Measurements from ENCODE around the gene LZTR1.

LZTR1 gene

DNA sequence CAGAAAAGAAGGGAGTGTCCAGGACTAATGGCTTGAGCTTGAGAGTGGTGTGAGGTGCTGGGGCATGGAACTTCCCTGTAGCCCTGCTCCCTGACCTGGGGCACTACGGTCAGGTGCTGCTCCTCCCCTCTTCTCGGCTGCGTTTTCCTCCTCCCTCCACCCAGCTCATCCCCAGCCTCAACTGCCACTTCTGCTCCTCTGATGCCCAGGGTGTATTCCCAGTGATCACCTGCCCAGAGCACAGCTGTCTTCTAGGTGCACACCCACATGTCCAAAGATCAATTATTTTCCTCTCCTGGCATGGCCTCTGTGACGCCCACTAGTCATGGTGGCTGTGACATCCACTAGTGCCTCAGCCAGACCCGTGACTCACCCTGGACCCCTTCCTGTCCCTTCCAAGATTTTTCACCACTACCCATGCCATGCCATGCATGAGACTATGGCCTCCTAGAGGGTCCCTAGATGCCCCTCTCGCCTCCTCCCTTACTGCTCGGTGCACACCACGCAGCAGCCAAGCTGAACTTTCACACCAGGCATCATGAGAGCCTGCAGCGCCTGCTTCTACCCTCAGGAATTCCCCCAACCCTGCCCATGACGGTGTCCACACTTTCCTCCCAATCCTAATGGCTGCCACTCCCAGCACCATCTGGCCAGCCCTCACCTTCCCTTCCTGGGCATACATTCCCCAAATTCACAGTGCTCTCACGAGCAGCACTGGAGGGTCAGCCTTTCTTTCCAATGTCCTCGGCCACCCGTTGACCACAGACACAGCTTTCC is 34.7 kb downstream of the LZTR1 start:
- no peak for FAIRE-seq

DNA sequence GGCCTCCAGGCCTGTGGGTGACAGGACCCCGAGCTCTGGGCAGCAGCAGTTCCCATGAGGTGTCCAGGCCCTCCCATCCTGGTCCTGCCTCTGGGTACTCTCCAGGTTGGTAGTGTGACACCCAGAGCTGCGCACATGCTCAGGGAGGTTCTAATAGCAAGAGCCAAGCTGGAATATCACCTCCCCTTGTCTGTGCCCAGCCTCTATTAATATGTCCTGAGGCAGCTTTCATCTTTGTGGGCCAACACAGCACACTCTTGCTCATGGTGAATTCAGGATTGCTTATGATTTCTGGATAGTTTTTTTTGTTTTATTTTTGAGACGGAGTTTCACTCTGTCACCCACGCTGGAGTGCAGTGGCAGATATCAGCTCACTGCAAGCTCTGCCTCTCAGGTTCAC is 36.2 kb downstream of the LZTR1 start:
- no peak for FAIRE-seq

DNA sequence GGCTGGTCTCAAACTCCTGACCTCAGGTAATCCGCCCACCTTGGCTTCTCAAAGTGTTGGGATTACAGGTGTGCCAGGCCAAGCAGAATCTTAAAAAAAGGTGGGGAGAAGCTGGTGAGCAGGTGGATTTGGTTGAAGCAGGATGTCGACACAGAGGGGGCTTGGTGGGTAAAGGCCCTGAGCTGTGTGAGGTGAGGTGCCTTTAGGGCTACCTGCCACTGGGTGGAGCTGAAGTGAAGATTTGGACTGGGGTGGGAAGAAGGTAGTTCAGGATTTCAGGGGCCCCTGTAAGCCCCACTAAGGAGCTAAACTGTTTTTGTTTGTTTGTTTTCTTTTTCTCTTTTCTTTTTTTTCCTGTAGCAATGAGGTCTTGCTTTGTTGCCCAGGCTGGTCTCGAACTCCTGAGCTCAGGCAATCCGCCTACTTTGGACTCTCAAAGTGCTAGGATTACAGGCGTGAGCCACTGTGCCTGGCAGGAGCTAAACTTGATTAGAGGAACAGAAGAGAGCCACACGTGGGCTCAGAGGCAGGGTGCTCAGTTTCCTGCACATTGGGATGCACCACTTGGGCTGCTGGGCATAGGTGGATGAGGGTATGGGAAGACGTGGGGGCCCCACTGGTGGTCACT is 38.8 kb downstream of the LZTR1 start:
- FAIRE-seq = no peak

DNA sequence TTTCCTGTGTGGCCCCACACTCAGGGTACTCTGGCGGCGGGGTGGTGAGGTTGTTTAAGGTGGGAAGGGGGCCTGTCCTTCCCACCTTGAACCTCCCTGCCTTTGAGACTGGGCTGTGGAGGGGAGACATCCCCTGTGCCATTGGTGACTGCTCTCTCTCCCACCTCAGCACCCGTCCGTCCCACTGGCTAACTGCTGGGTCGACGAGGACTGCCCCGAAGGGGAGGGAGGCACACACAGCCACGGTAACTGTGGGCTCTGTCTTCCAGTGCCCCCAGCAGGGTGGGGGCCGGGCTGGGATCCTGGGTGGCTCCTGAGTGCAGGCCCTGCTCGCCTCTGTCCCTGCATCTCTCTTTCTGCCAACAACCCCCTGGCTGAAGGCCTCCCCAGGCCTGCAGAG is 40.4 kb downstream of the LZTR1 start:
- no peak for FAIRE-seq

DNA sequence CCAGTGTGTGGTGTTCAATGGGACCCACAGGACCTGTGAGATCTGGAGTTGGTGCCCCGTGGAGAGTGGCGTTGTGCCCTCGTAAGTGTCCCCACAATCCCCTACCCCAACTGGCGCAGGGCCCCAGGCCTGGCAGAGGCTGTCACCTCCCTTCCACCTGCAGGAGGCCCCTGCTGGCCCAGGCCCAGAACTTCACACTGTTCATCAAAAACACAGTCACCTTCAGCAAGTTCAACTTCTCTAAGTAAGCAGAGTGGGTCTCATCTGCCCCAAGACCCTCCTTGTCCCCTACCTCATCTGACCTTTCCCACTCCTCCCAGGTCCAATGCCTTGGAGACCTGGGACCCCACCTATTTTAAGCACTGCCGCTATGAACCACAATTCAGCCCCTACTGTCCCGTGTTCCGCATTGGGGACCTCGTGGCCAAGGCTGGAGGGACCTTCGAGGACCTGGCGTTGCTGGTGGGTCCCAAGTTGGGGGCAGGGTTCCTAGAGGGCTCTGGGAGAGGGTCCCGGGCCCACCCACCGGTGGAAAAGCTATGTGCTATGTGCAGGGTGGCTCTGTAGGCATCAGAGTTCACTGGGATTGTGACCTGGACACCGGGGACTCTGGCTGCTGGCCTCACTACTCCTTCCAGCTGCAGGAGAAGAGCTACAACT is 41.0 kb downstream of the LZTR1 start:
- no peak for FAIRE-seq

DNA sequence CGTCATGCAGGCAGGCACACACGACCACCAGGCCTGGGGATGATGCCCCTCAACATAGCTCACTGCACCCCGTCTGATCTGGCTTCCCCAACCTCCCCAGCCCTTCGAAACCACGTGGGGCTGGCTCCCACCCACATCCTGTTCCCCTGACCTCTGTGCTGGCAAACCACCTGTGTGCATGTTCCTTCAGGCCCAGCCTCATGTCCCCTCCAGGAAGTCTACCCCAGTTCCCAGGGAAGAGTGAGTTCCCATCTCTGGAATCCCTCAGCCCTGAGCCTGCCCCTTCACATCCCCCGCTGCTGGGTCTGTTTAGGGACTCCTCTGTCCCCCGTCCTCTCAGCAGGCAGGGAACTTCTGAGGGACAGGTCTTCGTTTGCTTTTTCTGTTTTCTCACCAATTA is 43.2 kb downstream of the LZTR1 start:
- no peak for FAIRE-seq

DNA sequence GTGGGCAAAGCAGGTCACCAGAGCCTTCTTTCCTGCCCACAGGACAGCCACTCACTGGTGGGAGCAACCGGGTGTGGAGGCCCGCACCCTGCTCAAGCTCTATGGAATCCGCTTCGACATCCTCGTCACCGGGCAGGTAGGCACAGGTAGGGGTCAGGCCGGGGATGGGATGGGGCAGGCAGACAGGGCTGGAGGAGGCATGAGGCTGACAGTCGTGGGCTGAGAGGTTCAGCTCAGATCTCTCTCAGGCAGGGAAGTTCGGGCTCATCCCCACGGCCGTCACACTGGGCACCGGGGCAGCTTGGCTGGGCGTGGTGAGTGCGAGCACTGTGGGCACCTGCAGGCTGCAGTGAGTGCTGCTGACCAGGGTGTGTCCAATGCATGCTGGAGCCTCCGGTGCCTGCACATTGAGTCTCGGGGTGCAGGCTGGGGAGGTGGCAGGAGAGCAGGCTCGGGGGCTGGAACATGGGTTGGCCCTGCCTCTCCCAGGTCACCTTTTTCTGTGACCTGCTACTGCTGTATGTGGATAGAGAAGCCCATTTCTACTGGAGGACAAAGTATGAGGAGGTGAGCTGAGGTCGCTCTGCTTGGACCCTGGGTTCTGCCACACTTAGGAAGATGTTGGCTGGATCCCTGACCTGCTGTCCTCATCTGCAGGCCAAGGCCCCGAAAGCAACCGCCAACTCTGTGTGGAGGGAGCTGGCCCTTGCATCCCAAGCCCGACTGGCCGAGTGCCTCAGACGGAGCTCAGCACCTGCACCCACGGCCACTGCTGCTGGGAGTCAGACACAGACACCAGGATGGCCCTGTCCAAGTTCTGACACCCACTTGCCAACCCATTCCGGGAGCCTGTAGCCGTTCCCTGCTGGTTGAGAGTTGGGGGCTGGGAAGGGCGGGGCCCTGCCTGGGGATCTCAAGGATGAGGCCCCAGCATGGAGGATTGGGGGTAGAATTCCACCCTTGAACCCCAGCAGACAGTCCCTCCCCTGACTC is 44.0 kb downstream of the LZTR1 start:
- no peak for FAIRE-seq

DNA sequence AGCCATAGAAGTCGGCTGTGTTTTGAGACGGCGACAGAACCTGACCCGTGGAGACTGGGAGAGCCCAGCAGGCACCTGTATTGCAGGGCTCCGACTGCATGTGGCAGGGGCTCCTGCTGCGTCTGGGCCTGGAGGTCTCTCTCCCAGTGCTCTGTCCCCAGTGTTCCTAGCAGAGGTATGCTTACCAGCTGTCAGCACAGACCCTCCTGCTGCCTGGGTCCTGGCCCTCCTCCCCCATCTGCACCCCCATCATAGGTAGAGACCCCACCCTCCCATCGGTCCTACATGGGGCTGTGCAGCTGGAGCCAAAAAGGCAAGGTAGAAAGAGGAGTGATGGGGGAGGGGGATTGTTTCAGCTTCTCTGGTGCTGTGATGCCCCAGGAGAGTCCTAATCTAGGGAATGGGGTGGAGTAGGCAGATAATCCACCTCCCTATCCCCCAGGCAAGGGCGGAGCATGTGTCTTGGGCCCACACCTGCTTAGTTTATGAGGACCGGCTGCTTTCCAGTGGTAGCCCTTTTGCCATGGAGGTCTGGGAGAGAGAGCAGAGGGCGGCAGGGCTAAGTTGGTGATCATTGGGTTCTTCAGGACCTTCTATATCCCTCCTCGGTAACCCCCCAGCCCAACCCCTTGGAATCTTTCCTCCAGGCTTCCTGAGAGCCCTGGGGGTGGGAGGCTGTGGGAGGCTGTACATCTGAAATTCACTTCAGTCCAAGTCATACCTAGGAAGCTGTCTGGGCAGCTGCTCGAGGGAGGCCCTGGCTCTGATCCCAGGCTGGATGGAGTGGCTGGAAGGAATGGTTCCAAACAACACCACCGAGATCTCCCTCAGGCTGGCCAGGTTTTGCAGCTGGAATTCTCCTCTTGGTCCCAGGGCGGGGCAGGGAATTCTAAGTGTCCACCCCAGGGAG is 44.9 kb downstream of the LZTR1 start:
- FAIRE-seq = no peak

DNA sequence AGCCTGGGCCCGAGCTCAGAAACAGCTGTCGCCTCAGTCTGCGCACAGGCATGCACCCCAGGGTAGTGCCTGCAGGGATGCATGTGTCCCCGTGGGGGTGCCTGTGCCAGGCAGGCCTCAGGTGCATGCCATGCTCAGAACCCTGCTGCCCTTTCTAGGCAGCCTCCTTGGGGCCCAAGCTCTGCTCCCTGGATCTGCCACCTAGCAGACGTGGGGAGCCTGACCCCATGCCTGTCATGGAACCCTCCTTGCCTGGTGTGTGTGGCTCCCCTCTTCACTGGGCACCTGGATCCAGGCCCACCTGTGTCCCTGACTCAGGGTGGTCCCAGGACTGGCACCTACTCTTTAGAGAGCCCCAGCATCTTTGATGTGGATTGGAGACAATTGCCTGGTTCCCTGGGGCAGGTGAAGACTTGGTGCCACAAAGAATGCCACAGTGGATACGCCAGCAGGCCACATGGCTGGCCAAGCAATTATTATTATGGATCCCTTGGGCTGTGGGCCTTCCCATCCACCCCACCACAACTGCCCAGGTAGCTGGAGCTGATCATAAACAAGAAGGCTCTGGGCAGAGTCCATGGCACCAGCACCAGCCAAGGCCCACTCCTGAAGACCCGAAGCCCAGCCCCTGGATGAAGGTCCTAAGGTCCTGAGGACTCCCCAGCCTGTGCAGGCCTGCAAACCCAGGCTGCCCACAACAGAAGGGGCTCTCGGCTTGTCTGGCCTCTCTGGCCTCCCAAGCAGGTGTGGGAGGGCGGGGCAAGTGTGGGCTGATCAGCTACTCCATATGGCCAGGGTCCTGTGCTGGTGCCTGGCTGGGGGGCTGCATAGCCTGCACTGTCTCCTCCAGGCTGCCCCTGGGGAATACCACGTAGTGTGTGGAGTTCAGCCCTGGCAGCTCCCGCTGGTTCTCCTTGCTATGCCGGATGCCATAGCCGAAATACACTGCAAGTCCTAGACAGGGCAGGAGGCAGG is 46.5 kb downstream of the LZTR1 start:
- no peak for FAIRE-seq

DNA sequence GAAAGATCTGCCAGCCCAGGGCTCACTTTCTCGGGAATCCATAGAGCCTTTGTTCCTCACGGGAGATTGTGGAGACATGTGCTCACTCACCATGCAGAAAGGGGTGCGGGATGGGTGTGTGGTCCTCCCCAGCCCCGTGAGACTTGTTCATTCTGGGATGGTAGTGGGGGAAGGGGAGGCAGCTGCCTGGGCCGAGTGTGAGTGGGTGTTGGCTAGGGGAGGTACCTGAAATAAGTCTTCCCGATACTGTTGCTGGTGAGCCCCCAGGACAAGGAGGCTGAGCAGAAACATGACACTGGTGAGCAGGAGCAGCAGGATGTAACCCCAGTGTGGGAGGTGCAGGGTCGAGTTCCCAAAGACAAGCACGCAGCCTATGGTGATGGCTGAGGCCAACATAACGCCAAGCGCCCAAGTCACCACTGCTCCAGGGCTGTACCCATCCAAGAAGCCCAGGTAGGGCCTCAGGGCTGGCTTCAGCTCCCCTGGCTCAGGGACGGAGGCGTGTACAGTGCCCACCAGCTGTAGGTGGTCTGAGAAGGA is 47.5 kb downstream of the LZTR1 start:
- FAIRE-seq = no peak

DNA sequence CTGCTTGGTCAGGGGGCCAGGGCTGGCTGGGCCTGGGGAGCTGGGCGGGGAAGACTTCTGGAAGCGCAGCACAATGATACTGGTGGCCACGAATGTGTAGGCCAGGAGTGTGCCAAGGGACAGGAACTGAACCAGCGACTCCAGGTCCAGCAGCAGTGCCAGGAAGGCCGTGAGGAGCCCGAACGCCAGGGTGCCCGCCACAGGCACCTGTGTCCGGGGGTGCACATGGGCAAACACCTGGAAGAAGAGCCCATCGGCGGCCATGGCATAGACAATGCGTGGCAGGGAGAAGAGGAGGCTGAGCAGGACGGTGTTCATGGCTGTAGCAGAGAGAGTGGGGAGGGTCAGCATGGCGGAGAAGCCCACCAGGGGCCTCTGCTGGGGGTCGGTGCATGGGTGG is 47.9 kb downstream of the LZTR1 start:
- FAIRE-seq = no peak

DNA sequence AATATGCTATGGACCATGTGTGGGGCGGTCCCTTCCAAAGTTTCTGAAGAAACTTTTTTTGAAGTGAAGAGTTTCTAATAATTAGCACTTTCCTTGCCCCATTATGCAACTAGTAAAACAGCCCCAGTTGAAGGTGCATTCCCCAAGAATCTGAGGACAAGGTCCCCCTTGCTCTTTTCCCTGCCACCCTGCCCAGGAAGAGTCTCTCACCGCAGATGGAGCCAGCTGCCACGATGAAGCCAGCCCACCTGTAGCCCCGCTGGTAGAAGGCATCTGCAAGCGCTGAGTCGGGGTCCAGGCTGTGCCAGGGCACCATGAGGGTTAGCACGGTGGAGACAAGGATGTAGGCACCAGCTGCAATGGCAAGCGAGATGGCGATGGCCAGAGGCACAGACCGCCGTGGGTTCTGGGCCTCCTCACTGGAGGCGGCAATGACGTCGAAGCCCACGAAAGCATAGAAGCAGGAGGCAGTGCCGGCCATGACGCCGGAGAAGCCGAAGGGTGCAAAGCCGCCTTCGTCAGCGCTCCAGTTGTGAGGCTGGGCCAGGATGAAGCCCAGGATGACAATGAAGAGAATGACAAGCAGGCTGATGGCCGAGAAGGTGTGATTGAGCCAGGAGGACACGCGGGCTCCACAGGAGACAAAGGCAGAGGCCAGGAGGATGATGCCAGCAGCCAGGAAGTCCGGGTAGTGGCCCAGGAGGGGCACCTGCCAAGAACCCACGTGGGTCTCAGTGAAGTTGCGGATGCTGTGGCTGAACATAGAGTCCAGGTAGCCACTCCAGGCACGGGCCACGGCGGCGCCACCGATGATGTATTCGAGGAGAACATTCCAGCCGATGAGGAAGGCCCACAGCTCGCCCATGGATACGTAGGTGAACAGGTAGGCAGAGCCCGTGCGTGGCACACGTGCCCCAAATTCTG is 48.8 kb downstream of the LZTR1 start:
- no peak for FAIRE-seq

DNA sequence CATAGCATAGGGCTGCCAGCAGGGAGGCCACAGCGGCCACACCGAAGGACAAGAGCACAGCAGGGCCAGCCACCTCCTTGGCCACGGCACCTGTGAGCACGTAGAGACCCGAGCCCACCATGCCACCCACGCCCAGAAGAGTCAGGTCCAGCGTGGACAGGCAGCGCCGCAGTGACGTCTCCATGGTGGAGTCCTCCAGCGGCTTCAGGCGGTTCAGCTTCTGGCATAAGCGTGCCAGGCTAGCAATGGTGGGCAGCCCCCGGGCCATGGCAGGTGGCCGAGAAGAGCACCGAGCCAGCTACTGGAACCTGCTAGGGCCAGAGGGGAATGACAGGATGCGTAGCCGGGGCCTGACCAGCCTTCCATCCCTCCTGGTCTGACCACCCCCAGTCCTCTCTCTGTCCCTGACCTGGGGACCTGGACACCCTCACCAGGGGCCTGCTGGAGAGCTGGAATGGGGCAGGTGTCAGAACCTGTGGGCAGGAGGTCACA is 49.5 kb downstream of the LZTR1 start:
- no peak for FAIRE-seq

DNA sequence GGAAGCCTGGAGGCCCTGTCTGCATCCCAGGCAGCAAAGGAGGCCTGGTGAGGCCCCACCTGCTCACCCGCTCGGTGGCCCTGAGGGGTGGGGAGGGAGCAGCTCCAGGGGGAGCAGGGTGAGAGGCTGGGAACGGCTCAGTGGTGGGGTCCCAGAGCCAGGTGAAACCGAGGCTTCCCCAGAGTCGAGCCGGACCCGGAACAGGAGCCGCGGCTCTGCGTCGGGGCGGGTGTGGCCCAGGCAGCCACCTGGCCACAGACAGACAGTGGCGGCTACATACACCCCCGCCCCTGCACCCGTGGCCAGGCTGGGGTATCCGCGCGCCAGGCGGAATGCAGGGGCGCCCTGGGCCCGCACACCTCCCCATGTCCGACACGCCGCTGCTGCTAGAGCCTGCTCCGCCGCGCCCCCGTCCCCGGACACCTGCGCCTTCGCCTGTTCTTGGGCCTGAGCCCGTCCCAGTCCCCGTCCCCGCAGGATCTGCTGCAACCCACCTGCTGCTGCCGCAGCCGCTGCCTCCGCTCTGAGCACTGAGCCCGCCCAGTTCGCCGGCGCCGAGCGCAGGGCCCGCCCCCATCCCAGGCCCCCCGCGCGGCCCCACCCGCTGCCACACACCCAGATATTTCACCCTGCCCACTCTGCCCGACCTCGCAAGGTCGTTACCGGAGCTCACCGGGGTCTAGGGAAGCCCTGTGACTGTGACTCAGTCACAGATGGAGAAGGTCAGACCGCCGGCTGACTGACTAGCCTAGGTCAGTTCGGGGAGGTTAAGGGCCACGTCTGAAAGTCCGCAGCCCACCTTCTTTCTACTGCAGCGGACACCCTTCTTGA is 50.2 kb downstream of the LZTR1 start, which contains the start of gene SLC7A4:
SLC7A4 (minus strand) TSS at position 525 of the 831 bp plus-strand sequence. CDS start 749 bp downstream, outside the sequence.
- no peak for FAIRE-seq

DNA sequence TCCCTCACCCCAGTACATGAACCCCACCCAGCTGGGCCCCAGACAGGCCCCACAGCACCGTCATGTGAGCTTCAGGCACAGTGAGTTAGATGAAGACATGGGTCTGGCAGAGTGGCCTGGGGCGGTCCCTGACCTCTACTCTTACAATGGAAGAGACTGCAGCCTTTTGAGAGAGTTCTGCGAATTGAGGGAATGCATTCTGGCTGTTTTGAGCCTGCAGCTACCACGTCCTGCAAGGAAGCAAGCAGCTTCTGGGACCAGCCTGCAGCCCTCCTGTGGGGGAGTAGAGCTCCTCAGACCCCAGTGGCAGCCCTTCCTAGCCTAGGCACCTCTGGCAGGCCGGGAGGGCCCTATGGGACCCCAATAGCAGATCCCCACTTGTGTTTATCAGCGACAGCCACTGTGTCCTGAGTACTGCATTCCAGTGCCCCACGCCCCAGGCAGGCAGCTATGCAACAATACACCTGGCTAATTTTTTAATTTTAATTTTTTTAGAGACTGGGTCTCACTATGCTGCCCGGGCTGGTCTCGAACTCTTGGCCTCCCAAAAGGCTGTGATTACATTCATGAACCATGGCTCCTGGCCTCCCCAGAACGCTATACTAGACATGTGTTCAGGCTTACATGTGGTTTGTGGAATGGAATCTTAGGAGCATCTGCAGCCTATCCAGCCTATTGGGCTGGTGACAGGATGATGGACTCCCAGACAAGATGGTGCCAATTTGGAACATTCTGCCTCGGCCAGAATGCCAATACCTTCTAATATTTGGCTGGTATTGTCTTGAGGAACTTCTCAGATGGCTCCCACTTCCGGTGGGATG is 51.0 kb downstream of the LZTR1 start:
- FAIRE-seq = no peak

DNA sequence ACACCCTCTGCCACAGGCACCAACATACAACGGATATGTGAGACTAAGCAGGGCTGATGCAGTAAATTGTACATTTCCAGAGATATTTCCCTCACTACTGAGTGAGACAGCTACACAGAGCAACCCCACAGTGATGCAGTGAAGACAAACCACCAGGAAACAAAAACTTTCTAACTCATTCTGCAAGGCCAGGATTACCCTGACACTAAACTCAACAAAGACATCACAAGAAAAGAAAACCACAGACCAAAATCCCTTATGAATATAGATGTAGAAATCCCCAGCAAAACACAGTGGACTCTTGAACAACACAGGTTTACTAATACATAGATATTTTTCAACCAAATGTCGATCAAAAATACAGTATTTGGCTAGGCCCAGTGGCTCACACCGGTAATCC is 51.8 kb downstream of the LZTR1 start:
- FAIRE-seq = no peak

DNA sequence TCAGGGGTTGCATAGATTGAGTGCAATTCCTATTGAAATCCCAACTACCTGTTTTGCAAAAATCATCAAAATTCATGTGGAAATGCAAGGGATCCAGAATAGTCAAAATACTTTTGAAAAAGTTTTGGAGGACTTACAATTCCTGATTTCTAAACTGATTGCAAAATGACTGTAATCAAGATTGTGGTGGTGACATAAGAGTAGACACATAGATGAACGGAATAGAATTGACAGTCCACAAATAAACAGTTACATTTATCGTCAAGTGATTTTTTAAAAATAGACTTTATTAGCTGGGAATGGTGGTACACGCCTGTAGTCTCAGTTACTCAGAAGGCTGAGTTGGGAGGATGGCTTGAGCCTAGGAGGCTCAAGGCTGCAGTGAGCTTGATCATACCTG is 52.9 kb downstream of the LZTR1 start:
- FAIRE-seq = no peak

Data from TTC549 (cell line).